IMR-90 (cell line): ENCODE data around the gene PIEZO2. TPM values are rescaled to one million over a fixed set of nuclear protein-coding genes. Genes with fewer than 3 reads are reported as not detected.

Source experiments
- ATAC-seq: fragments of 200-7000 bp; cut with Tn5 transposase; 2 replicates; pipeline ENCODE4 v1.9.1; 2020; ENCODE audit warnings: low read depth, mild to moderate bottlenecking, moderate library complexity
- BruUV-seq: library from RNA; stranded (reverse); fragments of 400-500 nt; replicated peaks from 2 replicates; lab custom pipeline; 2021; lab: Mats Ljungman, UMichigan
- CTCF ChIA-PET: fragments of 300-600 bp; formaldehyde crosslinking; extraction: SDS; loops from one replicate; lab custom pipeline; 2021; ENCODE audit warnings: antibody characterized with exemption; lab: Yijun Ruan, JAX
- POLR2A ChIA-PET: fragments of 300-600 bp; sonication (Branson Sonifier 250); formaldehyde crosslinking; loops from one replicate; lab custom pipeline; 2022; ENCODE audit warnings: antibody characterized with exemption; ENCODE audit not compliant: unreplicated experiment; lab: Charles Lee
- DNase-seq: peaks from one replicate; pipeline ENCODE4 v3.0.0; 2013
- H2AFZ ChIP-seq: replicated peaks from 2 replicates; pipeline ENCODE3; 2013; ENCODE audit warnings: low read length, mild to moderate bottlenecking; ENCODE audit not compliant: poor library complexity
- H2AK5ac ChIP-seq: 2 replicates; pipeline ENCODE4 v1.6.1; 2013; ENCODE audit warnings: low read depth, low read length, inconsistent platforms
- H2AK9ac ChIP-seq: replicated peaks from 2 replicates; pipeline ENCODE3; 2013; ENCODE audit warnings: mild to moderate bottlenecking, low read depth, low read length, moderate library complexity; ENCODE audit not compliant: poor library complexity
- H2BK120ac ChIP-seq: 2 replicates; pipeline ENCODE4 v1.6.1; 2013; ENCODE audit warnings: low read depth, low read length, inconsistent platforms
- H2BK15ac ChIP-seq: 3 replicates; pipeline ENCODE4 v1.6.1; 2013; ENCODE audit warnings: low read depth, low read length, inconsistent platforms
- H2BK20ac ChIP-seq: 2 replicates; pipeline ENCODE4 v1.6.1; 2013; ENCODE audit warnings: low read depth, mild to moderate bottlenecking, inconsistent platforms, low read length, moderate library complexity
- H2BK5ac ChIP-seq: 2 replicates; pipeline ENCODE4 v1.6.1; 2013; ENCODE audit warnings: mild to moderate bottlenecking, low read depth, low read length, inconsistent platforms; ENCODE audit not compliant: poor library complexity, severe bottlenecking
- H3K14ac ChIP-seq: replicated peaks from 2 replicates; pipeline ENCODE4 v1.6.1; 2013; ENCODE audit warnings: low read depth, low read length, inconsistent platforms
- H3K18ac ChIP-seq: 2 replicates; pipeline ENCODE4 v1.6.1; 2013; ENCODE audit warnings: low read depth, low read length, control low read depth
- H3K23ac ChIP-seq: 2 replicates; pipeline ENCODE4 v1.6.1; 2013; ENCODE audit warnings: low read depth, low read length, inconsistent platforms
- H3K27ac ChIP-seq: 2 replicates; pipeline ENCODE4 v1.5.1; 2013; ENCODE audit warnings: mild to moderate bottlenecking, control low read depth, low read length; ENCODE audit not compliant: insufficient read depth
- H3K27me3 ChIP-seq: 2 replicates; pipeline ENCODE4 v1.6.1; 2013; ENCODE audit warnings: low read length; ENCODE audit not compliant: control insufficient read depth, insufficient read depth
- H3K36me3 ChIP-seq: 2 replicates; pipeline ENCODE4 v1.6.1; 2013; ENCODE audit warnings: low read length, mixed read lengths; ENCODE audit not compliant: control insufficient read depth, insufficient read depth
- H3K4ac ChIP-seq: 2 replicates; pipeline ENCODE4 v1.6.1; 2013; ENCODE audit warnings: low read depth, low read length, inconsistent platforms
- H3K4me1 ChIP-seq: 2 replicates; pipeline ENCODE4 v1.6.1; 2013; ENCODE audit warnings: low read length, mixed read lengths; ENCODE audit not compliant: control insufficient read depth, insufficient read depth
- H3K4me2 ChIP-seq: 2 replicates; pipeline ENCODE4 v1.6.1; 2013; ENCODE audit warnings: low read depth, mild to moderate bottlenecking, control low read depth, low read length, moderate library complexity
- H3K4me3 ChIP-seq: 2 replicates; pipeline ENCODE4 v1.5.1; 2013; ENCODE audit warnings: low read depth, mild to moderate bottlenecking, control low read depth, low read length, moderate library complexity; ENCODE audit not compliant: insufficient read depth
- H3K56ac ChIP-seq: 2 replicates; pipeline ENCODE4 v1.6.1; 2013; ENCODE audit warnings: low read length, inconsistent platforms; ENCODE audit not compliant: insufficient read depth; ENCODE audit errors: extremely low read depth
- H3K79me1 ChIP-seq, 2 experiments: 2 replicates each; pipeline ENCODE4 v1.6.1; 2013; ENCODE audit warnings: low read length in 2 of 2, inconsistent platforms in 1 of 2, low read depth in 1 of 2
- H3K9ac ChIP-seq: 2 replicates; pipeline ENCODE4 v1.6.1; 2013; ENCODE audit warnings: low read depth, low read length, control low read depth
- H3K9me1 ChIP-seq: 2 replicates; pipeline ENCODE4 v1.6.1; 2013; ENCODE audit warnings: low read length, inconsistent platforms; ENCODE audit not compliant: insufficient read depth
- H3K9me3 ChIP-seq: 2 replicates; pipeline ENCODE4 v1.6.1; 2013; ENCODE audit warnings: low read length; ENCODE audit not compliant: control insufficient read depth, insufficient read depth
- H4K20me1 ChIP-seq: 2 replicates; pipeline ENCODE4 v1.6.1; 2013; ENCODE audit warnings: low read length, inconsistent platforms; ENCODE audit not compliant: insufficient read depth
- H4K5ac ChIP-seq: 2 replicates; pipeline ENCODE4 v1.6.1; 2013; ENCODE audit warnings: mild to moderate bottlenecking, low read depth, low read length, control low read depth
- H4K8ac ChIP-seq, 2 experiments: 2 replicates each; pipeline ENCODE4 v1.6.1; 2013; ENCODE audit warnings: low read depth in 2 of 2, low read length in 2 of 2, control low read depth in 1 of 2, inconsistent platforms in 1 of 2
- H4K91ac ChIP-seq: 2 replicates; pipeline ENCODE4 v1.6.1; 2013; ENCODE audit warnings: low read depth, low read length, inconsistent platforms; ENCODE audit not compliant: insufficient read depth
- CEBPB ChIP-seq: IDR thresholded peaks from 2 replicates; pipeline ENCODE4 v1.6.1; 2012; ENCODE audit warnings: low read depth, low read length, improper control_type of control experiment
- CTCF ChIP-seq: conservative IDR thresholded peaks from 2 replicates; pipeline ENCODE4 v1.5.1; 2012; ENCODE audit warnings: mild to moderate bottlenecking, low read depth, low read length, improper control_type of control experiment
- POLR2A ChIP-seq: IDR thresholded peaks from 2 replicates; pipeline ENCODE4 v1.6.1; 2012; ENCODE audit warnings: mild to moderate bottlenecking, low read depth, low read length
- RAD21 ChIP-seq: IDR thresholded peaks from 2 replicates; pipeline ENCODE4 v1.6.1; 2012; ENCODE audit warnings: low read length, improper control_type of control experiment
- SMC3 ChIP-seq: fragments of 150-350 bp; IDR thresholded peaks from 2 replicates; pipeline ENCODE4 v1.6.1; 2016; ENCODE audit warnings: low read depth, mild to moderate bottlenecking, antibody characterized with exemption, low read length, moderate library complexity
- USF2 ChIP-seq: fragments of 150-350 bp; IDR thresholded peaks from 2 replicates; pipeline ENCODE4 v1.6.1; 2017; ENCODE audit warnings: mild to moderate bottlenecking, antibody characterized with exemption, low read length, low read depth
- WGBS, 2 experiments: methylation state at CpG; one replicate each; pipeline versions ENCODE4 v1.1.5 to v1.1.7; 2013; ENCODE audit warnings: missing lambda C conversion rate in 2 of 2; ENCODE audit not compliant: insufficient read length in 1 of 2; ENCODE audit errors: extremely low coverage in 2 of 2; 5-methylcytosine and 5-hydroxymethylcytosine counted together
- dilution Hi-C: fragments of 300-500 bp; cut with HindIII; formaldehyde crosslinking; loops from one replicate; pipeline ENCODE4 v1.14.3; 2018; ENCODE audit warnings: low sequenced_read_pairs; ENCODE audit not compliant: unreplicated experiment
- in situ Hi-C: fragments of 300-500 bp; cut with MboI; formaldehyde crosslinking; loops from 3 replicates; pipeline ENCODE4 v1.14.3; 2019; ENCODE audit warnings: low sequenced_read_pairs, inconsistent platforms, mixed read lengths
- intact Hi-C: fragments of 100-400 bp; cut with micrococcal nuclease; formaldehyde crosslinking; loops from 2 replicates; pipeline ENCODE4 v1.10.0; 2022
- polyA plus RNA-seq, 3 experiments: library from polyadenylated mRNA; depleted of rRNA; stranded (reverse); fragments of >200 nt; gene quantifications; 2 replicates each; pipeline ENCODE4 v1.2.3, GENCODE V29; 2012; ENCODE audit warnings: low replicate concordance in 1 of 3
- total RNA-seq: library from RNA; depleted of rRNA; stranded (reverse); fragments of >200 nt; gene quantifications from 2 replicates; pipeline ENCODE4 v1.2.3, GENCODE V29; 2012

Gene PIEZO2
- total and polyA plus RNA-seq, 2 of the 4 experiments (the other 2 are of a cell fraction), result 2.4 to 4.1 TPM

GRCh38 chr18:10907749-10908148 lies 241.6 kb downstream of the PIEZO2 start:
- Histone ChIP-seq H2AK9ac (no peak overlapping the region), H3K14ac (no peak overlapping the region), H3K4me3 (no peak overlapping the region), H3K27ac (no peak overlapping the region), H4K8ac (no peak overlapping the region), H3K4me1 (no peaks in the 10 kb centered on the region), H3K56ac (no peak overlapping the region), H2AFZ (no peak overlapping the region), H3K9me1 (no peaks in the 10 kb centered on the region), H3K36me3 (peaks cover 3% of the 10 kb centered on the region; the same call in 1 of the 2 replicates), H4K5ac (no peak overlapping the region), H3K79me1 (no peaks in the 10 kb centered on the region), H2BK120ac (no peak overlapping the region), H4K20me1 (no peaks in the 10 kb centered on the region), H3K23ac (no peak overlapping the region), H2BK15ac (no peak overlapping the region), H3K4me2 (no peak overlapping the region), H4K91ac (no peak overlapping the region), H3K4ac (no peak overlapping the region), H2BK20ac (no peak overlapping the region), H2BK5ac (no peak overlapping the region), H3K27me3 (no peaks in the 10 kb centered on the region), H3K18ac (no peak overlapping the region), H3K9ac (no peak overlapping the region), H2AK5ac (no peak overlapping the region), H3K9me3 (no peaks in the 10 kb centered on the region)
- no TSS peak for BruUV-seq
- dilution Hi-C loops (no loop called here), in situ Hi-C loops (no loop called here), intact Hi-C loops (no loop called here)
- no peak for ATAC-seq
- no CpG with 5 or more reads among the region's 1 CpG for WGBS, 2 experiments
- TF ChIP-seq CTCF, result no peak
- no peak for TF ChIP-seq RAD21
- no peak for TF ChIP-seq USF2
- no peak for TF ChIP-seq SMC3
- 0 out of 2 replicates have a peak, but pooled peaks have one; percentile 3 for TF ChIP-seq CEBPB
- no peak for TF ChIP-seq POLR2A
- ChIA-PET POLR2A (no interaction called here), CTCF (no interaction called here)
- DNase-seq, result no peak
